PFSK-1 (cell line): ENCODE measurements around the gene KLF7.

Experiments
- POLR2AphosphoS5 ChIP-seq: IDR thresholded peaks from 2 replicates; pipeline ENCODE4 v1.6.1; 2012; ENCODE audit warnings: low read depth, mild to moderate bottlenecking, control low read depth, low read length, moderate library complexity
- SIN3A ChIP-seq: IDR thresholded peaks from 2 replicates; pipeline ENCODE4 v1.6.1; 2012; ENCODE audit warnings: mild to moderate bottlenecking, low read length, moderate library complexity, borderline replicate concordance; ENCODE audit not compliant: insufficient read depth
- TAF1 ChIP-seq: IDR thresholded peaks from 2 replicates; pipeline ENCODE4 v1.6.1; 2012; ENCODE audit warnings: low read length, control low read depth, borderline replicate concordance; ENCODE audit not compliant: insufficient read depth
- TF ChIP-seq, protein P1 (sequence below), 2 experiments: IDR thresholded peaks; 2 replicates each; pipeline versions ENCODE4 v1.6.1 to v1.8.0; 2011 to 2012; ENCODE audit warnings: low read depth in 2 of 2, low read length in 2 of 2, control low read depth in 1 of 2, inconsistent platforms in 1 of 2, mild to moderate bottlenecking in 1 of 2, moderate library complexity in 1 of 2; ENCODE audit not compliant: insufficient read depth in 1 of 2

DNA sequence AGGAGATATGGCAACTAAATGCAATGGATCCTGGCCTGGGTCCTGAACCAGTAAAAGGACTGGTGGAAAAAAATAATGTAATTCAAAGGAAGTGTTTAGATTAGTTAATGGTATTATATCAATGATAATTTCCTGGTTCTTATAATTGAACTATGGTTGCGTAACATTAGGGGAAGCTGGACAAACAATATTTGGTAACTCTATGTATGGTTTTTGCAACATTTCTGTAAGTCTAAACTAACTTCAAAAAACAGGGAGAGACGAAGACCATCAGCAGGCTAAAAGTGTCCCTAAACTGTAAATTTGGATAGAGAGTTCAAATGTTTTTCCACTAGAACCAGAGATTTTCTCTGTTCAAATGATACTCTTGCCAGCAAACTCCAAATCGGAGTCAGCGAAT lies 36.9 kb downstream of the KLF7 start:
- TF ChIP-seq, protein P1, sequence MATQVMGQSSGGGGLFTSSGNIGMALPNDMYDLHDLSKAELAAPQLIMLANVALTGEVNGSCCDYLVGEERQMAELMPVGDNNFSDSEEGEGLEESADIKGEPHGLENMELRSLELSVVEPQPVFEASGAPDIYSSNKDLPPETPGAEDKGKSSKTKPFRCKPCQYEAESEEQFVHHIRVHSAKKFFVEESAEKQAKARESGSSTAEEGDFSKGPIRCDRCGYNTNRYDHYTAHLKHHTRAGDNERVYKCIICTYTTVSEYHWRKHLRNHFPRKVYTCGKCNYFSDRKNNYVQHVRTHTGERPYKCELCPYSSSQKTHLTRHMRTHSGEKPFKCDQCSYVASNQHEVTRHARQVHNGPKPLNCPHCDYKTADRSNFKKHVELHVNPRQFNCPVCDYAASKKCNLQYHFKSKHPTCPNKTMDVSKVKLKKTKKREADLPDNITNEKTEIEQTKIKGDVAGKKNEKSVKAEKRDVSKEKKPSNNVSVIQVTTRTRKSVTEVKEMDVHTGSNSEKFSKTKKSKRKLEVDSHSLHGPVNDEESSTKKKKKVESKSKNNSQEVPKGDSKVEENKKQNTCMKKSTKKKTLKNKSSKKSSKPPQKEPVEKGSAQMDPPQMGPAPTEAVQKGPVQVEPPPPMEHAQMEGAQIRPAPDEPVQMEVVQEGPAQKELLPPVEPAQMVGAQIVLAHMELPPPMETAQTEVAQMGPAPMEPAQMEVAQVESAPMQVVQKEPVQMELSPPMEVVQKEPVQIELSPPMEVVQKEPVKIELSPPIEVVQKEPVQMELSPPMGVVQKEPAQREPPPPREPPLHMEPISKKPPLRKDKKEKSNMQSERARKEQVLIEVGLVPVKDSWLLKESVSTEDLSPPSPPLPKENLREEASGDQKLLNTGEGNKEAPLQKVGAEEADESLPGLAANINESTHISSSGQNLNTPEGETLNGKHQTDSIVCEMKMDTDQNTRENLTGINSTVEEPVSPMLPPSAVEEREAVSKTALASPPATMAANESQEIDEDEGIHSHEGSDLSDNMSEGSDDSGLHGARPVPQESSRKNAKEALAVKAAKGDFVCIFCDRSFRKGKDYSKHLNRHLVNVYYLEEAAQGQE (IDR thresholded peaks at IDR 0.05; ENCODE audit: insufficient read depth in 1 of 2, low read depth in 2 of 2, low read length in 2 of 2): no peak
- TF ChIP-seq POLR2AphosphoS5 (no peak), TAF1 (no peak), SIN3A (no peak)
